ENCODE results near the gene ARHGAP23. TPM values are rescaled to one million over a fixed set of nuclear protein-coding genes. Genes with fewer than 3 reads are reported as not detected.

ARHGAP23 gene
- total RNA-seq, 5 donors from 2014 or later (not counting 1 experiment from before 2014, with no cell fraction given): 0.40 to 1.2 (median 0.61) TPM

DNA sequence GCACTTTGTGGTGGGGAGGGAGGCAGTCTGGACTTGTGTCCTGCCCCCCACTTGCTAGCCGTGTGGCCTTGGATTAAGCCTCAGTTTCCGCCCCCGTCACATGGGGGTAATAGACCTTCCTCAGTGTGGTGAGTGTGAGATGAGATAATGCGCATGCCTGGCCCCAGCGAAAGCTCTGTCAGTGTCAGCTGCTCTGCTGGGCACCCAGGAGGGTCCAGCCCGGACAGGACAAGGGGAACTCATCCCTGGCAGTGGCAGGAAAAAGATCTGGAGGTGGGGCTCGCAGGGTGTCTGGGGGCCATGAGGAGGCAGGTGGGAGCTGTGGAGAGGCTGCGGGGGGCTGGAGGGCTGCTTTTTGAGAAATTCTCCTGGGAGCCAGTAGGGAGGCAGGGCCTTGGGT is 114.0 kb downstream of the ARHGAP23 start:
- Histone ChIP-seq H3K9me3 (no peaks in the 10 kb centered on the region), H3K27ac (ENCODE audit: low read length) (no peak overlapping the region), H3K36me3 (ENCODE audit: control insufficient read depth in 2 of 2, extremely low read depth in 1 of 2, insufficient read depth in 1 of 2, low read length in 1 of 2) (no peaks in the 10 kb centered on the region), H3K4me1 (ENCODE audit: control insufficient read depth in 1 of 2, extremely low read depth in 1 of 2, insufficient read depth in 2 of 2, low read length in 2 of 2) (no peaks in the 10 kb centered on the region), H3K27me3 (replicated peaks in 1 of 2; ENCODE audit: control insufficient read depth in 2 of 2, extremely low read depth in 1 of 2, insufficient read depth in 2 of 2, low read length in 1 of 2) (peaks cover 0 to 59% of the 10 kb centered on the region in 2 experiments), H3K4me3 (ENCODE audit: control insufficient read depth in 1 of 2, extremely low read depth in 1 of 2, low read length in 1 of 2) (no peak overlapping the region)
- DNase-seq (no peak), ATAC-seq (replicated peaks in 1 of 4) (no peak)
- Mint-ChIP-seq H3K27me3 (peaks cover 8 to 44% of the 10 kb centered on the region in 2 donors), H3K36me3 (no peaks in the 10 kb centered on the region), H3K4me1 (no peaks in the 10 kb centered on the region), H3K4me3 (no peak overlapping the region), H3K27ac (no peak overlapping the region), H3K9me3 (no peaks in the 10 kb centered on the region)
- CTCF ChIA-PET: no interaction called here
- POLR2A ChIA-PET: no interaction called here
- WGBS (ENCODE audit: insufficient coverage): 78% methylated on average over 8 of the region's 8 CpGs

- ChIA-PET POLR2A (no interaction called here), CTCF (no interaction called here)
- H3K27ac ChIP-seq (ENCODE audit: low read length): no peak overlapping the region
- H3K36me3 Mint-ChIP-seq: no peaks in the 10 kb centered on the region
- no peak for DNase-seq
- H3K36me3 ChIP-seq (ENCODE audit: control insufficient read depth in 2 of 2, extremely low read depth in 1 of 2, insufficient read depth in 1 of 2, low read length in 1 of 2): no peaks in the 10 kb centered on the region
- H3K4me1 ChIP-seq (ENCODE audit: control insufficient read depth in 1 of 2, extremely low read depth in 1 of 2, insufficient read depth in 2 of 2, low read length in 2 of 2): no peaks in the 10 kb centered on the region
- no peaks in the 10 kb centered on the region for H3K9me3 Mint-ChIP-seq
- ATAC-seq (replicated peaks in 1 of 4): no peak
- H3K27me3 Mint-ChIP-seq: peaks cover 8 to 48% of the 10 kb centered on the region in 2 donors
- no peak overlapping the region for H3K4me3 ChIP-seq (ENCODE audit: control insufficient read depth in 1 of 2, extremely low read depth in 1 of 2, low read length in 1 of 2)
- H3K27me3 ChIP-seq (replicated peaks in 1 of 2; ENCODE audit: control insufficient read depth in 2 of 2, extremely low read depth in 1 of 2, insufficient read depth in 2 of 2, low read length in 1 of 2): peaks cover 0 to 71% of the 10 kb centered on the region in 2 experiments
- H3K4me3 Mint-ChIP-seq: no peak overlapping the region
- no peaks in the 10 kb centered on the region for H3K4me1 Mint-ChIP-seq
- H3K27ac Mint-ChIP-seq: no peak overlapping the region
- WGBS (ENCODE audit: insufficient coverage): 75% methylated on average over 16 of the region's 20 CpGs
- H3K9me3 ChIP-seq: no peaks in the 10 kb centered on the region
Measured at GRCh38 chr17:38543403-38544174, 115.3 kb downstream of the ARHGAP23 start.

- Mint-ChIP-seq H3K36me3 (no peaks in the 10 kb centered on the region), H3K27me3 (peaks cover 8 to 46% of the 10 kb centered on the region in 2 donors), H3K27ac (no peak overlapping the region), H3K9me3 (no peaks in the 10 kb centered on the region), H3K4me3 (no peak overlapping the region), H3K4me1 (no peaks in the 10 kb centered on the region)
- DNase-seq (no peak), ATAC-seq (replicated peaks in 1 of 4) (no peak)
- peaks cover 0 to 73% of the 10 kb centered on the region in 2 experiments for H3K27me3 ChIP-seq (replicated peaks in 1 of 2; ENCODE audit: control insufficient read depth in 2 of 2, extremely low read depth in 1 of 2, insufficient read depth in 2 of 2, low read length in 1 of 2)
- ChIA-PET CTCF (no interaction called here), POLR2A (no interaction called here)
- no peaks in the 10 kb centered on the region for H3K36me3 ChIP-seq (ENCODE audit: control insufficient read depth in 2 of 2, extremely low read depth in 1 of 2, insufficient read depth in 1 of 2, low read length in 1 of 2)
- H3K4me3 ChIP-seq (ENCODE audit: control insufficient read depth in 1 of 2, extremely low read depth in 1 of 2, low read length in 1 of 2): no peak overlapping the region
- H3K4me1 ChIP-seq (ENCODE audit: control insufficient read depth in 1 of 2, extremely low read depth in 1 of 2, insufficient read depth in 2 of 2, low read length in 2 of 2): no peaks in the 10 kb centered on the region
- H3K27ac ChIP-seq (ENCODE audit: low read length): no peak overlapping the region
- 76% methylated on average over 5 of the region's 10 CpGs for WGBS (ENCODE audit: insufficient coverage)
- H3K9me3 ChIP-seq: no peaks in the 10 kb centered on the region
Measured at GRCh38 chr17:38544175-38544838, 116.0 kb downstream of the ARHGAP23 start.

GRCh38 chr17:38544839-38545209 is 116.6 kb downstream of the ARHGAP23 start:
- ATAC-seq (replicated peaks in 1 of 4) (no peak), DNase-seq (no peak)
- H3K4me1 ChIP-seq (ENCODE audit: control insufficient read depth in 1 of 2, extremely low read depth in 1 of 2, insufficient read depth in 2 of 2, low read length in 2 of 2): no peaks in the 10 kb centered on the region
- H3K27me3 ChIP-seq (replicated peaks in 1 of 2; ENCODE audit: control insufficient read depth in 2 of 2, extremely low read depth in 1 of 2, insufficient read depth in 2 of 2, low read length in 1 of 2): peaks cover 0 to 73% of the 10 kb centered on the region in 2 experiments
- Mint-ChIP-seq H3K9me3 (no peaks in the 10 kb centered on the region), H3K27me3 (peaks cover 8 to 47% of the 10 kb centered on the region in 2 donors), H3K4me1 (no peaks in the 10 kb centered on the region), H3K4me3 (no peak overlapping the region), H3K27ac (no peak overlapping the region), H3K36me3 (no peaks in the 10 kb centered on the region)
- no peaks in the 10 kb centered on the region for H3K36me3 ChIP-seq (ENCODE audit: control insufficient read depth in 2 of 2, extremely low read depth in 1 of 2, insufficient read depth in 1 of 2, low read length in 1 of 2)
- CTCF ChIA-PET: interaction anchor here in 1 of 2 donors (1.0 to 1.5 kb wide), 2 partner anchors 13 to 57 kb away, joined by 3 read pairs; no protein-coding TSS in a partner anchor
- H3K27ac ChIP-seq (ENCODE audit: low read length): no peak overlapping the region
- 100% methylated on average over 5 of the region's 7 CpGs for WGBS (ENCODE audit: insufficient coverage)
- H3K4me3 ChIP-seq (ENCODE audit: control insufficient read depth in 1 of 2, extremely low read depth in 1 of 2, low read length in 1 of 2): no peak overlapping the region
- H3K9me3 ChIP-seq: no peaks in the 10 kb centered on the region
- POLR2A ChIA-PET: no interaction called here

GRCh38 chr17:38545531-38546225 is 117.4 kb downstream of the ARHGAP23 start:
- 83% methylated on average over 6 of the region's 12 CpGs for WGBS (ENCODE audit: insufficient coverage)
- ATAC-seq (replicated peaks in 1 of 4): peak in 1 of 4 experiments; percentile 7
- no peak for DNase-seq
- CTCF ChIA-PET: interaction anchor here in 1 of 2 donors (1.0 to 1.5 kb wide), 2 partner anchors 12 to 58 kb away, joined by 3 read pairs; no protein-coding TSS in a partner anchor
- H3K4me1 ChIP-seq (ENCODE audit: control insufficient read depth in 1 of 2, extremely low read depth in 1 of 2, insufficient read depth in 2 of 2, low read length in 2 of 2): no peaks in the 10 kb centered on the region
- no peaks in the 10 kb centered on the region for H3K9me3 ChIP-seq
- H3K27ac ChIP-seq (ENCODE audit: low read length): no peak overlapping the region
- Mint-ChIP-seq H3K4me1 (no peaks in the 10 kb centered on the region), H3K27me3 (peaks cover 8 to 39% of the 10 kb centered on the region in 2 donors), H3K36me3 (no peaks in the 10 kb centered on the region), H3K9me3 (no peaks in the 10 kb centered on the region), H3K27ac (no peak overlapping the region), H3K4me3 (no peak overlapping the region)
- H3K27me3 ChIP-seq (replicated peaks in 1 of 2; ENCODE audit: control insufficient read depth in 2 of 2, extremely low read depth in 1 of 2, insufficient read depth in 2 of 2, low read length in 1 of 2): peaks cover 0 to 70% of the 10 kb centered on the region in 2 experiments
- no peak overlapping the region for H3K4me3 ChIP-seq (ENCODE audit: control insufficient read depth in 1 of 2, extremely low read depth in 1 of 2, low read length in 1 of 2)
- POLR2A ChIA-PET: no interaction called here
- H3K36me3 ChIP-seq (ENCODE audit: control insufficient read depth in 2 of 2, extremely low read depth in 1 of 2, insufficient read depth in 1 of 2, low read length in 1 of 2): no peaks in the 10 kb centered on the region

DNA sequence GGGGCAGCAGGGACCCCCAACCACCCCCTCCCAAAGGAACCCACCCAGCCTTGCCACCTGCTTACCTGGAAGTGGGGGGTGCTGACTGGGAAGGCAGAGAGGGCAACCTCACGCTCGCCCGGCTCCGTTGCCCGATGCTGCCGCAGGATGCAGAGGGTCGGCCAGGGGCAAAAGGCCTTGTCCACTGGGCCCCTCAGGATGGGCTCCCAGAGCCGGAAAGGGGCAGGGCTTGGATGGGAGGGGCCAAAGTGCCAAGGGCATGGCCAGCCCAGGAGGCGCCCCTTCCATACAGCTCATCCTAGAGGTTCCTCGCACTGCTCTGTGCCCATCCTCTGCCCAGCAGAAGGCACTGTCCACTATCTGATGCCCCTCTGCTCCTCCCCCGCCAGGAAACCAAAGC is 118.1 kb downstream of the ARHGAP23 start:
- CTCF ChIA-PET: interaction anchor here in 1 of 2 donors (1.5 kb wide), 1 partner anchor 12 kb away, joined by 3 read pairs; no protein-coding TSS in a partner anchor

More for the DNA sequence above, 118.1 kb downstream of the ARHGAP23 start:
- H3K27me3 Mint-ChIP-seq: peaks cover 8 to 35% of the 10 kb centered on the region in 2 donors
- Histone ChIP-seq H3K9me3 (no peaks in the 10 kb centered on the region), H3K36me3 (ENCODE audit: control insufficient read depth in 2 of 2, extremely low read depth in 1 of 2, insufficient read depth in 1 of 2, low read length in 1 of 2) (no peaks in the 10 kb centered on the region), H3K27ac (ENCODE audit: low read length) (no peak overlapping the region), H3K4me1 (ENCODE audit: control insufficient read depth in 1 of 2, extremely low read depth in 1 of 2, insufficient read depth in 2 of 2, low read length in 2 of 2) (no peaks in the 10 kb centered on the region), H3K4me3 (ENCODE audit: control insufficient read depth in 1 of 2, extremely low read depth in 1 of 2, low read length in 1 of 2) (no peak overlapping the region), H3K27me3 (replicated peaks in 1 of 2; ENCODE audit: control insufficient read depth in 2 of 2, extremely low read depth in 1 of 2, insufficient read depth in 2 of 2, low read length in 1 of 2) (peaks cover 0 to 74% of the 10 kb centered on the region in 2 experiments)
- no peaks in the 10 kb centered on the region for H3K36me3 Mint-ChIP-seq
- 78% methylated on average over 8 of the region's 11 CpGs for WGBS (ENCODE audit: insufficient coverage)
- POLR2A ChIA-PET: no interaction called here
- H3K9me3 Mint-ChIP-seq: no peaks in the 10 kb centered on the region
- H3K4me1 Mint-ChIP-seq: no peaks in the 10 kb centered on the region
- ATAC-seq (replicated peaks in 1 of 4) (no peak), DNase-seq (no peak)
- H3K27ac Mint-ChIP-seq: no peak overlapping the region
- H3K4me3 Mint-ChIP-seq: no peak overlapping the region

Measured in T-cell (primary cell).